ENCODE data around the gene RGS7.

The RGS7 gene

DNA sequence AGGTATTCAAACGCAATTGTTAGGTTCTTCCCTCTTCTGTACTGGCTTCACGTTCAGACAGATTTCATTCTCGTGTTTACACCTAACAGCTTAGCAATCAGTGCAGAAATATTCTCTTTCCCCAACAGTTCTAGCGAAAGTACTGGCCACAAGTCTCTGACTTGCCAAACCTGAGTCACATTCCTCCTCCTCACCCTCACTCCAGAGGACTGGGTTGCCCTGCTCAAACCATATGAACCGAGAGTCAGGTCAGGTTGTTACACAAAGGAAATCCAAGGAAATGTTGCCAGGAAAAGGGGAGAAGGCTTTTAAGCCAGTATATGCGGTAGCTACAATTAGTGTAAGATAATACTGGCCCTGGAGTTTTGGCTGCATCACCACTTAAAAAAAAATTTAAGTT lies 282.5 kb downstream of the RGS7 start:
- H3K27ac ChIP-seq (ENCODE audit: low read length) = peak overlapping the region; percentile 38
- no peaks in the 10 kb centered on the region for H3K27me3 ChIP-seq (ENCODE audit: insufficient read depth, low read length)
- H3K4me1 ChIP-seq (ENCODE audit: insufficient read depth, low read length) = peaks cover 9% of the 10 kb centered on the region; the same call in 1 of the 2 replicates
- no peaks in the 10 kb centered on the region for H3K36me3 ChIP-seq (ENCODE audit: insufficient read depth, low read depth, low read length)
- H3K4me3 ChIP-seq (ENCODE audit: low read length) = no peak overlapping the region
- H3K9me3 ChIP-seq (ENCODE audit: insufficient read depth, low read depth, low read length) = no peaks in the 10 kb centered on the region
- no peak overlapping the region for H3K9ac ChIP-seq (ENCODE audit: low read depth, low read length)

DNA sequence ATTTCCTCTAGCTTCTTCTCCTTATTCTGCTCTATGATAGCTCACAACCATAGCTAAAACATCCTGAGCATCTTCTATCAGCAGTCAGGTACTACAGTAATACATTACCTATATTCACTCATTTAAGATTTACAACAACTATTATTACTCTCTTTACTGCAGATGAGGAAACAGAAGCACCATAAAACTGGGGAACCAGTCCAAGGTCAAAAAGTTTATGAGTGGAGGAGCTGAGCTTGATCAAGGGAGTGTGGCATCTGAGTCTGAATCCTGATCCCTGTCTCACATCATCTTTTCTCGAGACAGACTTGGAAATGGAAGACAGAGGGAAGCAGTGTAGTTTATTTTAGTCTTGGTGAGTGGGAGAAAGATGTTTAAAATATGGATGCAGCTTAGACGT lies 288.6 kb downstream of the RGS7 start:
- Histone ChIP-seq H3K4me3 (ENCODE audit: low read length) (no peak overlapping the region), H3K27me3 (ENCODE audit: insufficient read depth, low read length) (no peaks in the 10 kb centered on the region), H3K9me3 (ENCODE audit: insufficient read depth, low read depth, low read length) (no peaks in the 10 kb centered on the region), H3K4me1 (ENCODE audit: insufficient read depth, low read length) (peaks cover 17% of the 10 kb centered on the region; the same call in 1 of the 2 replicates), H3K27ac (ENCODE audit: low read length) (no peak overlapping the region), H3K36me3 (ENCODE audit: insufficient read depth, low read depth, low read length) (no peaks in the 10 kb centered on the region), H3K9ac (ENCODE audit: low read depth, low read length) (no peak overlapping the region)

DNA sequence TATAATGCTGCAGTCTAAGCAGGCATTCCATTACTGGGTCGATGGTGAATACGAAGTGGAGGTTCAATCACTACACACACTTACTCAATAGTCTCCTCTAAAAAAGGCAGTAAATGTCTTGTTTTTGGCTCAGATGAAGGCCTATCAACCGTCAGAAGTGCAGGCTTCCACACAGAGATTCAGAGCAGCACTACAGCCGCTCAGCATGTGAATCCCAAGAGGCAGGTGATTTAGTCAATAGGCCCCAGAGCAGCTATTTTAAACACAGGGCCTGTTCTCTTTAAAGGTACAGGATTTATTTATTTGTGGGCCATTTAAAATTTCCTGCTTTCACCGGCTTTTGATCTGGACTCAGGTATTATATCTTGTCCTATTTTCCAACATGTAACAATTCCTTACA lies 293.7 kb downstream of the RGS7 start:
- no peak overlapping the region for H3K4me3 ChIP-seq (ENCODE audit: low read length)
- H3K9ac ChIP-seq (ENCODE audit: low read depth, low read length) = no peak overlapping the region
- H3K9me3 ChIP-seq (ENCODE audit: insufficient read depth, low read depth, low read length) = no peaks in the 10 kb centered on the region
- no peak overlapping the region for H3K27ac ChIP-seq (ENCODE audit: low read length)
- peaks cover 25% of the 10 kb centered on the region; the same call in 1 of the 2 replicates for H3K4me1 ChIP-seq (ENCODE audit: insufficient read depth, low read length)
- H3K27me3 ChIP-seq (ENCODE audit: insufficient read depth, low read length) = no peaks in the 10 kb centered on the region
- no peaks in the 10 kb centered on the region for H3K36me3 ChIP-seq (ENCODE audit: insufficient read depth, low read depth, low read length)

DNA sequence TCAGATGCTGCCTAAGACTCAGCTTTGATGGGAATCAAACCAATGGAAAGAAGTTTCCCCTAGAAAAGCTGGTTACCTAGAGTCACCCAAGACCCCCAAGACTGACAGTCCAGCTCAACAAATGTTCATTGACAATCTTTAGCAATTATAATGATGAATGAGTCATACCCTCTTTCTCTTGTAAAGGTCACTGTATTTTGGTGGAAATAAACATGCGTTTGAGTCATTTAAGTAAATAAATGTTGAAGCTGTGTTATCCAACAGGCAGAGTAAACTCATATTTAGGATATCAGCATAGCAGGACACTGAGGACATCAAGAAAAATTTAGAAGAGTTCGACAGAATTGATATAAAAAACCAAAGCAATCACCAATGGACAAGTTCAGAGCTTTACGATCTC lies 295.9 kb downstream of the RGS7 start:
- no peaks in the 10 kb centered on the region for H3K27me3 ChIP-seq (ENCODE audit: insufficient read depth, low read length)
- peaks cover 13% of the 10 kb centered on the region; the same call in 1 of the 2 replicates for H3K4me1 ChIP-seq (ENCODE audit: insufficient read depth, low read length)
- no peak overlapping the region for H3K4me3 ChIP-seq (ENCODE audit: low read length)
- H3K9me3 ChIP-seq (ENCODE audit: insufficient read depth, low read depth, low read length) = no peaks in the 10 kb centered on the region
- no peak overlapping the region for H3K27ac ChIP-seq (ENCODE audit: low read length)
- H3K9ac ChIP-seq (ENCODE audit: low read depth, low read length) = no peak overlapping the region
- no peaks in the 10 kb centered on the region for H3K36me3 ChIP-seq (ENCODE audit: insufficient read depth, low read depth, low read length)

DNA sequence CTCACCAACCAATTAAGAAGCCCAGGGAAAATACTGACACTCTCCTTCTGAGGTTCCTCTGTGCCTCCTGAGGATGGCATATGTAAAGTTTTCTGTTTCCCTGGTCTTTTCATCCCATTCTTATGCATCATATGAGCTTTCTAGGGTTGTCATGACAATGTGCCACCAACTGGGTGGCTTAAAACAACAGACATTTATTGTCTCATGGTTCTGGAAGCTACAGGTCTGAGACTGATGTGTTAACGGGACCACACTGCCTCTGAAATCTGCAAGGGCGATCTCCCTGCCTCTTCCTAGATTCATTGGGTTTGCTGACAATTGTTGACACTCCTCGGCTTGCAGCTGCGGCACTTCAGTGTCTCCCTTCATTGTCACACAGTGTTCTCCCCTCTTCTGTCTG lies 308.4 kb downstream of the RGS7 start:
- H3K27me3 ChIP-seq (ENCODE audit: insufficient read depth, low read length) = no peaks in the 10 kb centered on the region
- H3K4me3 ChIP-seq (ENCODE audit: low read length) = 0 out of 2 replicates have a peak overlapping the region, but pooled peaks have one; percentile 5
- H3K36me3 ChIP-seq (ENCODE audit: insufficient read depth, low read depth, low read length) = no peaks in the 10 kb centered on the region
- H3K9me3 ChIP-seq (ENCODE audit: insufficient read depth, low read depth, low read length) = no peaks in the 10 kb centered on the region
- H3K4me1 ChIP-seq (ENCODE audit: insufficient read depth, low read length) = peaks cover 32% of the 10 kb centered on the region
- H3K9ac ChIP-seq (ENCODE audit: low read depth, low read length) = no peak overlapping the region
- H3K27ac ChIP-seq (ENCODE audit: low read length) = no peak overlapping the region

DNA sequence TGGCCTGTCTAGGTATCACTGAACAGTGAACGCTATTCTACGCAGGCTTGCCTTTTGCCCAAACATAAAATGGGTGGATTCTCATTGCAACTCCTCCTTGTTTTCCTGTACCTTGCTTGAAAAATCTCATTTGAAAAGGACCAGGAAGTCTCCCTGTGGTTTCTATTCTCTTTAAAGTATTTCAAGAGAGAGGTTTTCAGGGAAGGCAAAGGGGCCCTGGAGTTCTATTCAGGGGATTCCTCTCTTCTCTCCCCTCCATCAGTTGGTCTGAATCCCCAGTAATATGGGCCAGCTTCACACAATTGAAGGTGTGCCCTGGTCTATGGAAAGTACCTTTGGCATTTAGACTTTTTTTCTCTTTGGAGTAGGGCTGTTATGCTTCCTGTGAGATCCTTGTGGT lies 311.3 kb downstream of the RGS7 start:
- Histone ChIP-seq H3K9me3 (ENCODE audit: insufficient read depth, low read depth, low read length) (no peaks in the 10 kb centered on the region), H3K27ac (ENCODE audit: low read length) (peak overlapping the region; percentile 55), H3K9ac (ENCODE audit: low read depth, low read length) (peak overlapping the region; percentile 47; the same call in 1 of the 2 replicates), H3K4me1 (ENCODE audit: insufficient read depth, low read length) (peaks cover 32% of the 10 kb centered on the region), H3K36me3 (ENCODE audit: insufficient read depth, low read depth, low read length) (no peaks in the 10 kb centered on the region), H3K27me3 (ENCODE audit: insufficient read depth, low read length) (no peaks in the 10 kb centered on the region), H3K4me3 (ENCODE audit: low read length) (no peak overlapping the region; the same call in 1 of the 2 replicates)

DNA sequence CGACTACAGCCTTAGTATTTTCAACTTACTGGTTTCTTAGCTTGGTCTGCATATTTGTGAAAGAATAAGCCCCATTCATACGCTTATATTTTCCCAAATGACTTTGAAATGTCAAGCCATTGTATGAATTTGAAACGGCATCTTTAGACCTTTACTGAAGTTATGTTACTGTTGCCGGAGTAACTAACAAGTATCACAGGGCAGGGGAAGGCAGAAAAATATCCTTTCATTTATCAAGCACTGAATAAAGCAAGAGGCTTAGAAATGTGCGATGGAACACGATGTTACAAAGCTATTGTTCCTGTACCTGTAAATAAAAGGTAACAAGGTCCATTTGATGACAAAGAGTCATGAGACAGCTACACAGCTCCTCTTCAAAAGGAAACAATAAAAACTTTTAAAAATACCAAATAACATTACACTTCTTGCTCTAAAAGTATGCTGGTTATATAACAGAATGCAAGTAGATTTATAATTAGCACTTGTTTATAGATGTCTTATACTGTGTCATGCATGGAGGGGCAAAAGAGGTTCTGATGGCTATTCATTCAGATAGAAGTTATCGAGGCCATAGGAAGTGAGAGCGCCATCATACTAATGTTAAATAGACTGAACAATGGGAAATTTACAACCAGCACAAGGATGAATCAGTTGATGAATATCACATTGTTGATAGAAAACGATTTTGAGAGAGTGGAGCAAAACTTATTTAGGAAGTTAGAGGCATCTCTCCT lies 322.6 kb downstream of the RGS7 start:
- no peaks in the 10 kb centered on the region for H3K9me3 ChIP-seq (ENCODE audit: insufficient read depth, low read depth, low read length)
- no peaks in the 10 kb centered on the region for H3K36me3 ChIP-seq (ENCODE audit: insufficient read depth, low read depth, low read length)
- no peaks in the 10 kb centered on the region for H3K27me3 ChIP-seq (ENCODE audit: insufficient read depth, low read length)
- H3K4me1 ChIP-seq (ENCODE audit: insufficient read depth, low read length) = peaks cover 12% of the 10 kb centered on the region
- peak overlapping the region; percentile 2 for H3K27ac ChIP-seq (ENCODE audit: low read length)
- H3K9ac ChIP-seq (ENCODE audit: low read depth, low read length) = no peak overlapping the region
- peak overlapping the region; percentile 2; the same call in 1 of the 2 replicates for H3K4me3 ChIP-seq (ENCODE audit: low read length)

DNA sequence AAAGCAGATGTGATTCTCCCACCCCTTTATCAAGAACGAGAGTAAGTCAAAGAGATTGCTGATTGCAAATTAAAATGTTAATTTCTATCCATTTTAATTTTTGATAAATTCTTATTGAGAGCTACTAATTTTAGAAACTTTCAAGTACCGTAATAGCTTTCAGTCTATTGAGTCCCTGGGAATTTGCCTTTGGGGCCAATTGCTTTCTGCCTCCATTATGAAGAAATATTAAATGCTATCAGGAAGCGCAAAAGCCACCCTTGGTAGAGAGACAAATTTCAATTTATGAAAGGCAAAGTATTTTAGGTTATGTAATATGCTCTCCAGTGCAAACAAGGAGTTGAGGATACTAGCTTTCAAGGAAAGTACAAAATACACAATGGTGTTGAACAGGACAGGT lies 332.2 kb downstream of the RGS7 start:
- H3K27ac ChIP-seq (ENCODE audit: low read length) = no peak overlapping the region
- no peaks in the 10 kb centered on the region for H3K4me1 ChIP-seq (ENCODE audit: insufficient read depth, low read length)
- no peaks in the 10 kb centered on the region for H3K27me3 ChIP-seq (ENCODE audit: insufficient read depth, low read length)
- H3K9me3 ChIP-seq (ENCODE audit: insufficient read depth, low read depth, low read length) = no peaks in the 10 kb centered on the region; the same call in 1 of the 2 replicates
- H3K36me3 ChIP-seq (ENCODE audit: insufficient read depth, low read depth, low read length) = no peaks in the 10 kb centered on the region
- H3K9ac ChIP-seq (ENCODE audit: low read depth, low read length) = no peak overlapping the region
- H3K4me3 ChIP-seq (ENCODE audit: low read length) = no peak overlapping the region

DNA sequence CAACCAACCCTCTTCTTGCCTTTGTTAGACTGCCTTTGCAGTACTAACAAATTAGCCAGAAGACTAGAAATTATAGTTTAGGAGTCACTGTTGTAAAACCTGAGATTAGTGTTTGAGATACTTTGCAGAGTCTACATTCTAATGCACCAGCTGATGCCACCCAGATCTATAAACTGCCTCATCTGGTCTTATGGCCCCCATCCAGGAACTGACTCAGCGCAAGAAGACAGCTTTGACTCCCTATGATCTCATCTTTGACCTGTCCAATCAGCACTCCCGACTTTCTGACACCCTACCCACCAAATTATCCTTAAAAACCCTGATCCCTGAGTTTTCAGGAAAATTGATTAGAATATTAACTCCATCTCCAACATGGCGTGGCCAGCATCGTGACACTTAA lies 334.6 kb downstream of the RGS7 start:
- Histone ChIP-seq H3K9me3 (ENCODE audit: insufficient read depth, low read depth, low read length) (peaks cover 4% of the 10 kb centered on the region), H3K27me3 (ENCODE audit: insufficient read depth, low read length) (no peaks in the 10 kb centered on the region), H3K9ac (ENCODE audit: low read depth, low read length) (no peak overlapping the region), H3K4me3 (ENCODE audit: low read length) (no peak overlapping the region), H3K36me3 (ENCODE audit: insufficient read depth, low read depth, low read length) (no peaks in the 10 kb centered on the region), H3K27ac (ENCODE audit: low read length) (no peak overlapping the region), H3K4me1 (ENCODE audit: insufficient read depth, low read length) (no peaks in the 10 kb centered on the region)

DNA sequence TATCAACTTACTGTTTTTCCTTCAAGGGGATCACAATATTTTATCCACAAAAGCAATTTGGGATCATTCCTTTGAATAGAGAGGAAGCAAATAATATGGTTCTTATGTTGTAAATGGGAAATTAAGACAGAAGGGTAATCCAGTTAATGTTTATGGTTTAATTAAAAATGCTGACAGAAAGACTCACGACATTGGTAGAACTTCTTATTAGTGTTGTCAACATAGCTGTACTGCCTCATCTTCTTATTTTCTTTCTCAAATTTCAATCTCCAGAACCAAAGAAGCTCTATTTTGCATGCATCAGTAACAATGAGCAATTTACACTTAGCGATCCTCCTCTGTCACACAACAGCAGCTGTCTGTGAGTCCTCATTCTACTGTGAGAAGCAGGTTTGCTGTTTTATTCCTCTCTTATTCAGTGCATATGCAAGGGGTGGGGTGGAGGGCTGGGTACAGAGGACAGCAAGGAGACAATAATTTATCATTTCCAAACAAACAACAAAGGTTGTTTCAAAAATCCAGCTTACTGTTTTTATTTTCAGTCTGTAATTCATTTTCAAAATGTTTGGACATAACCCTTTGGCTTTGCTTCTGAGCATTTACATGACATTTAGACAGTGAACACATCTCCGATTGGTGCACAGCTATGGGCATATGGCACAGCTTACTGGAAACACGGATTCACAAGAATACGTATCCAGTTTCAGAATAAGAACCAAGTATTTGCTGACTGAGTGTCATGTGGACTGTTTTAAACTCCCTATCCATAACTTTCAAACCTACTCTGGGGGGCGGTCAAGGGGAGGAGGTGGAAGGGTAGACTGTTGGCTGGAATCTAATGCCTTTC lies 335.9 kb downstream of the RGS7 start:
- H3K27me3 ChIP-seq (ENCODE audit: insufficient read depth, low read length) = no peaks in the 10 kb centered on the region
- H3K9ac ChIP-seq (ENCODE audit: low read depth, low read length) = no peak overlapping the region
- no peak overlapping the region for H3K27ac ChIP-seq (ENCODE audit: low read length)
- peaks cover 5% of the 10 kb centered on the region for H3K9me3 ChIP-seq (ENCODE audit: insufficient read depth, low read depth, low read length)
- no peaks in the 10 kb centered on the region for H3K4me1 ChIP-seq (ENCODE audit: insufficient read depth, low read length)
- no peaks in the 10 kb centered on the region for H3K36me3 ChIP-seq (ENCODE audit: insufficient read depth, low read depth, low read length)
- H3K4me3 ChIP-seq (ENCODE audit: low read length) = no peak overlapping the region

DNA sequence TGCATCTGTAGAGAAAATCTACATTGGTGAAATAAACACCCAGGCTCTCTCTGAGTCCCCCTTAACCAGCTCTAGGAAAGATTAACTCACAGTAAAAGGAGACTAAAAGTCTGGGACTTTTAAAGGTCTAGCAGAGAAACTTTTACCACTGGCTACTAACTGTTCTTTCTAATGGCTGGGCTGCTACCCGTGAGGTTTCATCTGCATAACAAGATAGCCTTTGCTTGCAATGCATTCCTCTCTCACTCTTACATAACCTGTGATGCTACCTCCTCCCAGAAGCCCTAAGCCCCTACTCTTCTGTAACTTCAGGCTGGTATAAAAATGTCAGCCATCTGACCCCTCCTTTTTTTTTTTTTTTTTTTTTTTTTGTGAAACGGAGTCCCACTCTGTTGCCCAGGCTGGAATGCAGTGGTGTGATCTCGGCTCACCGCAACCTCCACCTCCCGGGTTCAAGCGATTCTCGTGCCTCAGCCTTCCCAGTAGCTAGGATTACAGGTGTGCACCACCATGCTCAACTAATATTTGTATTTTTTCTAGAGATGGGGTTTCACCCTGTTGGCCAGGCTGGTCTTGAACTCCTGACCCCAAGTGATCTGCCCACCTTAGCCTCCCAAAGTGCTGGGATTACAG lies 344.2 kb downstream of the RGS7 start:
- H3K4me3 ChIP-seq (ENCODE audit: low read length) = peak overlapping the region; percentile 41; the same call in 1 of the 2 replicates
- H3K9ac ChIP-seq (ENCODE audit: low read depth, low read length) = peak overlapping the region; percentile 74; the same call in 1 of the 2 replicates
- H3K4me1 ChIP-seq (ENCODE audit: insufficient read depth, low read length) = peaks cover 29% of the 10 kb centered on the region
- peak overlapping the region; percentile 94 for H3K27ac ChIP-seq (ENCODE audit: low read length)
- peaks cover 5% of the 10 kb centered on the region; the same call in 1 of the 2 replicates for H3K9me3 ChIP-seq (ENCODE audit: insufficient read depth, low read depth, low read length)
- no peaks in the 10 kb centered on the region for H3K36me3 ChIP-seq (ENCODE audit: insufficient read depth, low read depth, low read length)
- H3K27me3 ChIP-seq (ENCODE audit: insufficient read depth, low read length) = no peaks in the 10 kb centered on the region
